ENCODE data around the gene GMEB2. TPM values are rescaled to one million over a fixed set of nuclear protein-coding genes. Genes with fewer than 3 reads are reported as not detected.

GMEB2 gene
- total and polyA plus RNA-seq, 10 of the 15 experiments (the other 5 are each of a cell fraction or from before 2014, with no cell fraction given): 0.08 to 15.1 (median 6.9) TPM

GRCh38 chr20:63564036-63564810 is 62.7 kb downstream of the GMEB2 start:
- no peaks in the 10 kb centered on the region for H4K20me1 ChIP-seq (ENCODE audit: control insufficient read depth, insufficient read depth)
- POLR2A ChIA-PET: no interaction called here
- no peak overlapping the region for H2AFZ ChIP-seq (ENCODE audit: control insufficient read depth, low read depth, low read length)
- no TSS peak for BruUV-seq (replicated peaks)
- H3K79me2 ChIP-seq (ENCODE audit: control insufficient read depth, insufficient read depth, low read length): no peaks in the 10 kb centered on the region
- H3K9ac ChIP-seq (ENCODE audit: control insufficient read depth, insufficient read depth, low read length): no peak overlapping the region
- SMC1A ChIA-PET (ENCODE audit: uncharacterized antibody, unreplicated experiment): interaction anchor here (1.1 kb wide), 1 partner anchor 10 kb away, joined by 3 read pairs; the partner anchor contains the start of gene FNDC11
- H3K4me3 ChIP-seq: no peak overlapping the region
- no peak for DNase-seq (ENCODE audit: low read depth, low spot score)
- no peak for ATAC-seq
- peaks cover 24% of the 10 kb centered on the region for H3K4me1 ChIP-seq (ENCODE audit: control insufficient read depth, insufficient read depth, low read length)
- no peak overlapping the region for H3K27ac ChIP-seq (ENCODE audit: control insufficient read depth, insufficient read depth)
- intact Hi-C loops (cut with micrococcal nuclease; ENCODE audit: unreplicated experiment) (no loop called here), in situ Hi-C loops (cut with MboI) (no loop called here)
- RAD21 ChIA-PET (ENCODE audit: unreplicated experiment): interaction anchor here (0.9 kb wide), 1 partner anchor 26 kb away, joined by 3 read pairs; no protein-coding TSS in a partner anchor
- 0 out of 2 replicates have a peak, but pooled peaks have one; percentile 21 for TF ChIP-seq POLR2A (IDR thresholded peaks at IDR 0.05; ENCODE audit: low read depth, low read length)
- TF ChIP-seq MYC (IDR thresholded peaks at IDR 0.05; ENCODE audit: insufficient read depth, insufficient read length, insufficient replicate concordance, low read length, severe bottlenecking): no peak
- no peak for TF ChIP-seq NFYA (IDR thresholded peaks at IDR 0.05; ENCODE audit: borderline replicate concordance, low read depth, low read length)
- no peak for TF ChIP-seq CBX5 (IDR thresholded peaks at IDR 0.05; ENCODE audit: low read depth)
- CTCF ChIA-PET: interaction anchor here (0.6 kb wide), 1 partner anchor 721 kb away, joined by 3 read pairs; no protein-coding TSS in a partner anchor
- no peak for FAIRE-seq
- H3K4me2 ChIP-seq (ENCODE audit: control insufficient read depth, insufficient read depth): no peak overlapping the region
- H3K27me3 ChIP-seq (replicated peaks in 1 of 2; ENCODE audit: control insufficient read depth in 2 of 2, insufficient read depth in 2 of 2, low read length in 1 of 2): no peaks in the 10 kb centered on the region
- H3K9me3 ChIP-seq (replicated peaks; ENCODE audit: control insufficient read depth, insufficient read depth, low read length): no peaks in the 10 kb centered on the region; the same call in 2 of the 3 replicates
- H3K36me3 ChIP-seq (ENCODE audit: control insufficient read depth in 2 of 2, insufficient read depth in 2 of 2, low read length in 1 of 2): no peaks in the 10 kb centered on the region; a peak in 1 of 4 replicates
- WGBS (ENCODE audit: insufficient coverage, insufficient replicate concordance, low lambda C conversion rate, missing lambda C conversion rate): 92% methylated on average over 51 of the region's 62 CpGs
